ENCODE results near the gene TMEM44. TPM values are rescaled to one million over a fixed set of nuclear protein-coding genes. Genes with fewer than 3 reads are reported as not detected.

The TMEM44 gene
- total RNA-seq, 2 donors from 2014 or later, result 11.9 to 19.6 TPM

DNA sequence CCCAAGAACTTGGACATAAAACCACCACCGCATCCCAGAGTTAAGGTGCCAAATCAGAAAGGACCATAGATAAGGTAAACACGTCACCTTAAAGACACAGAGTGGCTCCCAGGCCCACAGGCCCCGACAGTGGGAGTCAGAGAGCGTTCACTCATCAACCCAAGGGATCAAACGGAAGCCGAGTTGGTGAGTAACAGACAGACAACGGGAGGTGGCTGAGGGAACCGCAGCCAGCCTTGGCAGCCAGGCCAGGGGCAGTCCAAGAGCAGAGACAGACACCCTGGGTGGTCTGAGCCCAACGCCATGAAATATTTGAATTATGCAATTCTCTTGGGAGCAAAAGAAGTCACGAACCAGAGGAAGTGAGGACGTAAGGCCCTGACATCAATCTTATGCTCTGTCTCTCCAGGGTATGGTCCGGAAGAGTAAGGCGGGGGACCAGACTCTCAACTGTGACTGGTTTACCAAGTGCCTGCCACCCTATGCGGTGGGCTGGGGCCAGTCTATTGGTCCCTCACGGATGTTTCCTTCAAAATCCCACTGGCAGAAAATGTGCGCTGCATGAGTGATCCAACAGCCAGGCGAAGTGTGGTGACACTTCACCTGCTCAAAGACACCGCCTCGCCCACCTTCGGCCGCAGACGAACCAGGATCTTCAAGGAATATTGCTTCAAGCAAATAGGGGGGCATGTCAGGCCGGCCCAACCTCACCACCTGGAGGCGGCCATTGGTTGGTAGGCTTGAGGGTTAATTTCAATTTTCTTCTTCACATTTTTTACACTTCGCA, 34.3 kb downstream of the TMEM44 start:
- ATAC-seq (replicated peaks in 1 of 2), result no peak

DNA sequence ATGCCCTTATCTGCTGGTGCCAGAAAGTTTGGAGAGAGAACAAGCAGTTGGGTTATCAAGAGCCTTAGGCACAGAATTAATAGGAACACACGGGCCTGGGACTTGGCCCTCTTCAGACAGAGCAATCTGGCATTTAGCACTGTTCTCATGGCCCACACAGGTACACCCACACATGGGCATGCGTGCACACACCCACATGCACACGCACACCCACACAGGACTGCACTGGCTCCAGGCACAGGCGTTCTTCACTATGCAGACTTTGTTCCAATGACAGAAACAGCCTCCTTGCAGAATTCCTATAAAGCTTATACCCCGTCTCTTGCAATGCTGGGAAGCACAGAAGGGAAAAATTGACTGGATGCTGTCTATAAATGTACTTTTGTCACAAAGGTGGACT, 36.3 kb downstream of the TMEM44 start:
- Mint-ChIP-seq H3K9me3 (no peaks in the 10 kb centered on the region), H3K4me3 (no peak overlapping the region), H3K27me3 (ENCODE audit: low read depth) (no peaks in the 10 kb centered on the region), H3K4me1 (ENCODE audit: low read depth) (peaks cover 6% of the 10 kb centered on the region), H3K36me3 (ENCODE audit: insufficient read depth in 2 of 2) (no peaks in the 10 kb centered on the region), H3K27ac (no peak overlapping the region)
- DNase-seq, result no peak
- no peak for ATAC-seq (replicated peaks in 1 of 2)

More for the DNA sequence above, 34.3 kb downstream of the TMEM44 start:
- H3K36me3 Mint-ChIP-seq (ENCODE audit: insufficient read depth in 2 of 2), result no peaks in the 10 kb centered on the region
- H3K4me1 Mint-ChIP-seq (ENCODE audit: low read depth), result peaks cover 6% of the 10 kb centered on the region
- no peaks in the 10 kb centered on the region for H3K27me3 Mint-ChIP-seq (ENCODE audit: low read depth)
- no peak overlapping the region for H3K27ac Mint-ChIP-seq
- no peaks in the 10 kb centered on the region for H3K9me3 Mint-ChIP-seq
- H3K4me3 Mint-ChIP-seq, result no peak overlapping the region
- DNase-seq, result no peak

DNA sequence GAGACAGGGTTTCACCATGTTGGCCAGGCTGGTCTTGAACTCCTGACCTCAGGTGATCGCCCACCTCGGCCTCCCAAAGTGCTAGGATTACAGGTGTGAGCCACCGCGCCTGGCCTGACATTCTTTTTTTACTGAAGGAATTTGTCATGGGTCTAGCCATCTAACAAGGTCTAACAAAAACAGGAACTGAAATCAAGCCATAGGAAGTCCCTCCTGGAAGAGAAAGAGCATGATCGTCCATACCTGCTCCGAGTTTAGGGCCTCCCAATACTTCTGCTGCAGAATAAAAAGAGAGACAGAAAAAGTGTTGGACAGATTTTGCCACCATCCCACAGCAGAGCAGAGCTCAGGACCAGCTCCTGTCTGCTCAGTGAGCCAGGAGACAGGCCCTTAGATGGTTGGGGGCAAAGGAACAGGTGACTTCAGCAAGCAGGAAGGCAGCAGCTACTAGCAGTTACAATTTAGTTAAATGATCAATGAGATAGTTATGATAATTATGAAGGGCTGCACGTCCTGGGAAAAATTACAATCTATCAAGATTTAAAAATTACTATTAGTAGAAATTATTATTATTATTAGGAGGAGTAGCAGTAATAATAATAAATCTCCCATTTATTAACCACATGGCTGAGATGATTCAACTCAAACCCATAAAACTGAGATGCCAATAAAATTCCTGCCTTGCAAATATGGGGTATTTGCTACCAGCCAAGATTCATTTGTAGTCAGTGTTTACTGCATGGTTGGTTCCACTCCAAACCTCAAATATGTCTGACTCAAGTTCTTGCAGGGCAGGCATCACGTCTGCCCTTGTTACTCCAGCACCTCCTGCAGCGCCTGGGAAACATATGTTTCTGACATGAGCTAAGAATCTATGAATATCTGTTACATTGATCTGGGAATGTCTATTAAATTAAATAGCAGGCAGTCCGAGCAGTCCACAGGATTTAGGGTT, 40.1 kb downstream of the TMEM44 start:
- ATAC-seq (replicated peaks in 1 of 2) (no peak), DNase-seq (no peak)
- H3K27me3 Mint-ChIP-seq (ENCODE audit: low read depth), result no peaks in the 10 kb centered on the region
- no peaks in the 10 kb centered on the region for H3K36me3 Mint-ChIP-seq (ENCODE audit: insufficient read depth in 2 of 2)
- H3K9me3 Mint-ChIP-seq, result no peaks in the 10 kb centered on the region
- H3K4me3 Mint-ChIP-seq, result no peak overlapping the region
- peaks cover 6% of the 10 kb centered on the region for H3K4me1 Mint-ChIP-seq (ENCODE audit: low read depth)
- H3K27ac Mint-ChIP-seq, result no peak overlapping the region

DNA sequence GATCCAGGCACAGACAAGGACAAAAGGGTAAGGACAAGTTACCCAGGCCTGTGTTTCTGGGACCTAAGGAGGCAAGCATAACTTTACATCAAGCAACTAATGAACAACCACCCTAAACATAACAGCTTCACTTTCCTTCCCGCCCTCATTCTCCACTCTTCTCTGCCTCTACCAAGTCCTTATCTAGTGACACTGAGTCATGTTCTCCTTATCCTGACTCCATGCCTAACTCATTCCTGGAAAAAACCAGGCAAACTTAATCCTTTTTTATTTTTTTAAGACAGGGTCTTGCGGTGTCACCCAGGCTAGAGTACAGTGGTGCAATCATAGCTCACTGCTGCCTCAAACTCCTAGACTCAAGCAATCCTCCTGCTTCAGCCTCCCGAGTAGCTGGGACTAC, 44.5 kb downstream of the TMEM44 start:
- H3K9me3 Mint-ChIP-seq, result no peaks in the 10 kb centered on the region
- no peak overlapping the region for H3K27ac Mint-ChIP-seq
- no peak for ATAC-seq (replicated peaks in 1 of 2)
- no peak for DNase-seq
- peaks cover 34% of the 10 kb centered on the region for H3K4me1 Mint-ChIP-seq (ENCODE audit: low read depth)
- H3K36me3 Mint-ChIP-seq (ENCODE audit: insufficient read depth in 2 of 2), result peaks cover 7 to 10% of the 10 kb centered on the region in 2 donors
- H3K4me3 Mint-ChIP-seq, result no peak overlapping the region
- H3K27me3 Mint-ChIP-seq (ENCODE audit: low read depth), result no peaks in the 10 kb centered on the region

DNA sequence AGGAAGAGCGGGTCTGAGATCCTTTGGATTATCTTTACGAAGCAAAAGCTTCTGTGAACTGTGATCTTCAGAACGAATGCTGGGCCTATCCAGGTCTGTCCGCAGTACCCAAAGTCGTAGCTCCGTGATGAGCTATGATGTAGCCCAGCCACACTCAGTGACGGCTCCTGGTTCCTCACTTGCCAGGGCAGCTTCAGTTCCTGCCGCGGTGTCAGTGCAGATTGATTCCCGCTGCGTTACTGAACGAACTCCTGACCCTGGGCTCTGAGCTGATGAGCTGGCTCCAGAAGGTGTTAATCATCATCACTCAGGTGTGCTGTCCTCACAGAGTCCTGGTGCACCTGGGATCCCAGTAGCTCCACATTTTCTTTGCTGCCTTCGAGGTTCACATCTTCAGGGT, 45.0 kb downstream of the TMEM44 start:
- Mint-ChIP-seq H3K4me3 (no peak overlapping the region), H3K27me3 (ENCODE audit: low read depth) (no peaks in the 10 kb centered on the region), H3K9me3 (no peaks in the 10 kb centered on the region), H3K4me1 (ENCODE audit: low read depth) (peaks cover 34% of the 10 kb centered on the region), H3K27ac (no peak overlapping the region), H3K36me3 (ENCODE audit: insufficient read depth in 2 of 2) (peaks cover 7 to 10% of the 10 kb centered on the region in 2 donors)
- no peak for DNase-seq
- ATAC-seq (replicated peaks in 1 of 2), result no peak

DNA sequence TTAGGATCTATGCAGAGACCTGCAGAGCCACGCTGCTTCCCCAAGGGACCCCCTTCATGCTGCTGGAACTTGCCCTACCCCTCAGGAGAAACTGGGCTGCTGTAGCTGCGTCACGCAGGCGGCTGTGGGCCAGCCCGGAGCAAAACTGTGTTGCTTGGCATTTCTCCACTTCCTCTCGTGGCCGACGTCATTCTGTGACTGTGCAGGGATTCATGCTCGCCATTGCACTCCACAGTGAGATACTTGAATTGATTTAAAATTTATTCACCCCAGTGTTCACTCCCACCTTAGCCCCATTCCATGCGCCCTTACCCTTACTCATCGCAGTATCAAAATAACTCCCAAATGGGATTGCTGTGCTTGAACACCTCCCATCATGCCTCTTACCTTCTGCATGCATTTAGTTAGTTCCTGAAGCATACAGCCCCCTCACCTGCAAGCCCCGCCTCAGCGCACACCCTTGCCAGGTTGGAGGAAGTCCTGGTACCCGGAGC, 45.7 kb downstream of the TMEM44 start:
- ATAC-seq (replicated peaks in 1 of 2), result no peak
- no peaks in the 10 kb centered on the region for H3K27me3 Mint-ChIP-seq (ENCODE audit: low read depth)
- peaks cover 7 to 12% of the 10 kb centered on the region in 2 donors for H3K36me3 Mint-ChIP-seq (ENCODE audit: insufficient read depth in 2 of 2)
- no peaks in the 10 kb centered on the region for H3K9me3 Mint-ChIP-seq
- DNase-seq, result no peak
- no peak overlapping the region for H3K27ac Mint-ChIP-seq
- peaks cover 34% of the 10 kb centered on the region for H3K4me1 Mint-ChIP-seq (ENCODE audit: low read depth)
- no peak overlapping the region for H3K4me3 Mint-ChIP-seq

DNA sequence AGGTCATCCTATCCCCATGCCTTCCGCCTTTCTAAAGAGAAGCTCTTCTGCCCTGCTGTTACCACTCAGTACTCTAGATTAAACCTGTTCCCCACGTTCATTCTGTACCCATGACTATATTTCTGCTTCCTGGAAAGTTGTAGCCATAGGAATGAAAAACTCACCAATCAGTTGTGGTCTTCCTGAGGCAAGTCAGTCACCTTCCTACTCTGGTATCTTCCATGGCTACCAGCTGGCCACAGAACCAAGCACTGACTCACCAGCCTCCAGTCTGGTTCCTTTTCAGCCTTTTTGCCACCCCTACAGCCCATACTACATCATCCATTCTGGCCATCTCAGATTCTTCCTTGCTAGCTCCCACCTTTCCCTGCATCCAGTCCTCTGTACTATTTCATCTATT, 46.4 kb downstream of the TMEM44 start:
- H3K27me3 Mint-ChIP-seq (ENCODE audit: low read depth), result no peaks in the 10 kb centered on the region
- H3K4me1 Mint-ChIP-seq (ENCODE audit: low read depth), result peaks cover 34% of the 10 kb centered on the region
- ATAC-seq (replicated peaks in 1 of 2) (peak; percentile 11 to 35), DNase-seq (no peak)
- peak overlapping the region in 1 of 2 donors; percentile 3 for H3K4me3 Mint-ChIP-seq
- no peaks in the 10 kb centered on the region for H3K9me3 Mint-ChIP-seq
- H3K36me3 Mint-ChIP-seq (ENCODE audit: insufficient read depth in 2 of 2), result peaks cover 7 to 12% of the 10 kb centered on the region in 2 donors
- no peak overlapping the region for H3K27ac Mint-ChIP-seq

DNA sequence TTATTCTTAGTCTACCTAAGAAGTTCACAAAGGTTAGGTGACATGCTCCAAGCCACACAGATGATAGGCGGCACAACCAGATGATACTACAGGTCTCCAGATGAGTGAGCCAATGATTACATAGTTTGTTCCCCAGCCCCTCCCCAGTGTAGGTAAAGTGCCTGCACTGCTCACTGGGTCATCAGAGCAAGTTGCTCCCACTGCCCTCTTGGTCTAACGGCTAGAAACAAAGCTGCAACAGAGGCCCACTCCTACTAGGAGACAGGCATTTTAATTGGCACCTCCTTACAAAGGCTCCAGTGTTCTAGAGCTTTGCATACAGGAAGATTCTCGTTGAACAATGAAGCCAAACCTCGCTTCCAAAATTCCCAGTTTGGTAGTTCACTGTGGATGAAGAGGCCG, 47.3 kb downstream of the TMEM44 start:
- peak overlapping the region; percentile 31 to 65 for H3K4me3 Mint-ChIP-seq
- peaks cover 7 to 12% of the 10 kb centered on the region in 2 donors for H3K36me3 Mint-ChIP-seq (ENCODE audit: insufficient read depth in 2 of 2)
- no peaks in the 10 kb centered on the region for H3K9me3 Mint-ChIP-seq
- ATAC-seq (replicated peaks in 1 of 2), result no peak
- peaks cover 34% of the 10 kb centered on the region for H3K4me1 Mint-ChIP-seq (ENCODE audit: low read depth)
- H3K27me3 Mint-ChIP-seq (ENCODE audit: low read depth), result no peaks in the 10 kb centered on the region
- no peak for DNase-seq
- H3K27ac Mint-ChIP-seq, result peak overlapping the region; percentile 29

DNA sequence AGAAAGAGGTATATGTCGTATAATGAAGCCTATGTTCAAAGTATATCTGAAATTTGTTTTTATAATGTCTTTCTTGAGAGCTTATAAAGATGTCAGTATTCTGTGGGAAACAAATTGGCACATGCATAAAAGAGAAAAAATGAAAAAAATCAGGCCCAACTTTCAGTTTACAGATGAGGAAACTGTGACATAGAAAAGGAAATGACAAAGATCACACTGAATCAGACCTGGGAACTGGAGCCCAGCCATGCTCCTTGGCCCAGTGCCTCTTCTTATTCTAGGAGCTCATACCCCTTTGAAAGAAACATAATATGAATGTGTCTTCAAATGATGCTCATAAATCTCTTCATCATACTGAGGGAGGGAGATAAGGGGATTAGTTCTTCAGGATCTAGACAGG, 48.4 kb downstream of the TMEM44 start:
- DNase-seq (peak; percentile 29 to 41), ATAC-seq (replicated peaks in 1 of 2) (peak; percentile 43 to 56)
- peaks cover 7 to 12% of the 10 kb centered on the region in 2 donors for H3K36me3 Mint-ChIP-seq (ENCODE audit: insufficient read depth in 2 of 2)
- H3K27ac Mint-ChIP-seq, result peak overlapping the region; percentile 100
- H3K4me1 Mint-ChIP-seq (ENCODE audit: low read depth), result peaks cover 34% of the 10 kb centered on the region
- peak overlapping the region; percentile 97 to 99 for H3K4me3 Mint-ChIP-seq
- no peaks in the 10 kb centered on the region for H3K27me3 Mint-ChIP-seq (ENCODE audit: low read depth)
- H3K9me3 Mint-ChIP-seq, result no peaks in the 10 kb centered on the region

DNA sequence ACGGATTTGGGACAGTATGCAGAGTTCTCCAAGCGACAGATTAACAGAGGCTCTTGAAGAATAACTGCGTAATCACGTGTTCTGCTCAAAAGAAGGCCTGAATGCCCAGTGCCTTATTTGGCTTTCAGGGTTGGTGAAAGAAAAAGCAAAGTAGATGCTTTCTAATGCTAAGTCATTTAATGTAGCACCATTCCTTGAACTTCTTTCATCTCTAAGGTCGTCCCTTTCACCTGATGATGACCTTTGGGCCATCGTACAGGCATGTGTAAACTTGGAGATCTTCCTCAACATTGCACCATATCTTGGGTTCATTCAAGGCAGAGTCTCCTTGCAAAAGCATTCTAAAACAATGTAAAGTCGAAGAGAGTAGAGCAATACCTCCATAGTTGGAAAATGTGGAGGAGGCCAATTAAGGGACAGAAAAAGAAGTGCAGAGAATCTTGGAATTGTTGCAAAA, 48.9 kb downstream of the TMEM44 start:
- Mint-ChIP-seq H3K27me3 (ENCODE audit: low read depth) (no peaks in the 10 kb centered on the region), H3K36me3 (ENCODE audit: insufficient read depth in 2 of 2) (peaks cover 7 to 12% of the 10 kb centered on the region in 2 donors), H3K27ac (peak overlapping the region; percentile 100), H3K4me3 (peak overlapping the region; percentile 97 to 99), H3K9me3 (no peaks in the 10 kb centered on the region), H3K4me1 (ENCODE audit: low read depth) (peaks cover 34% of the 10 kb centered on the region)
- no peak for ATAC-seq (replicated peaks in 1 of 2)
- no peak for DNase-seq

DNA sequence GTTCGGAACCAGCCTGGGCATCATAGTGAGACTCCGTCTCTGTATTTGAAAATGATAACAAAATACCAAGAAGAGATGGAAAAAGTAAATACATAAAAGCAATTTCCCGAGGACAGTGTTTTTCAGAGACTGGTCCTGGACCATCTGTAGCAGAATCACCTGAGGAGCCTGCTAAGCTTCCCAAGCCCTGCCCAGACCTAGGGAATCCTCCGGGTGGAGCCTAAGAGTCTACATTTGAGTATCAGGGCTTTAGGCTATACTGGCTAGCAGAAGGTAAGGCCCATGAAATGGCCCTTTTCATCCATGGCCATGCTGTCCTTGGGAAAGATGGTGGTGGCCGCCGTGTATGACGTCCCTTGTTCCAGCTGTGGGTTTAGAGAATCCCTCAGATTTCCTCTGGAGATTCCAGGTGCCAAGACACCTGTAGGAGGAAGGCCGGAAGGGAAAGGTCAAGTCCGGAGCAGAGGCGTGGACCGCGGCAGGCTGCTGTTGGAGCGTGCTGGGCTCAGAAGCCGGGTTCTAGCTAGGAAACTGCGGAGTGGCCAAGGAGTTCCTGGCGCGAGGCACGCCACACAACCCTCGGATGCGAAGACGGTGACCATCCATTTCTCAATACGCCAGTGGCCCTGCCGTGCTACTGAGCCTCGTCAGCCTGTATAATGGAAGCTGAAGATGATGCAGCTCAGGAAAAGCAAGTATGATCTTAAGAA, 50.9 kb downstream of the TMEM44 start:
- Mint-ChIP-seq H3K36me3 (ENCODE audit: insufficient read depth in 2 of 2) (peaks cover 7 to 12% of the 10 kb centered on the region in 2 donors), H3K27ac (no peak overlapping the region), H3K4me3 (peak overlapping the region; percentile 47 to 55), H3K9me3 (no peaks in the 10 kb centered on the region), H3K4me1 (ENCODE audit: low read depth) (peaks cover 45% of the 10 kb centered on the region), H3K27me3 (ENCODE audit: low read depth) (no peaks in the 10 kb centered on the region)
- DNase-seq, result no peak
- ATAC-seq (replicated peaks in 1 of 2), result no peak

DNA sequence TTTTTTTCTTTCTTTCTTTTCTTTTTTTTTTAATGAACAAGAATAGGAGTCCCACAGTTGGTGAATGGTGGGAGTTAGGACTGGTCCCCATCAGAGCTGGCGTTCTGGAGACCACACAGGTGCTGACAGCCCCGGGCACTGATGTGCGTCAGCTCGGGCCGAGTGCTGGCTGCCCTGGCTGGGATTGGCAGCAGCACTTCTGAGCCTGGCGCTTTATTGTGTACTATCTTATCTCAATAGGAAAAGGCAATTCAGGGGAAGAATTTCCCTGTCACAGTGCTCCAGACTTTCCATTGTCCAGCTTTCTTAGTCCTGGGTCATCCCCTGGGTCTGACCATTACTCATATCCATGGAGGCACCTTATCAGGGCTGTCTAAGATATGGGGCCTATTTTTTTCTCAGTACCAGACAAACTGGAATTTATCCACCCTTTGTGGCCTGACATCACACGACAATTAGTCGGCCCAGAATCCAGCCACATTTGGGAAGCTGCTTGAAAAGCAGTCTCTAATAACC, 54.1 kb downstream of the TMEM44 start:
- no peak for DNase-seq
- Mint-ChIP-seq H3K27ac (no peak overlapping the region), H3K36me3 (ENCODE audit: insufficient read depth in 2 of 2) (peaks cover 3 to 5% of the 10 kb centered on the region in 2 donors), H3K4me3 (no peak overlapping the region), H3K9me3 (no peaks in the 10 kb centered on the region), H3K27me3 (ENCODE audit: low read depth) (no peaks in the 10 kb centered on the region), H3K4me1 (ENCODE audit: low read depth) (peaks cover 22% of the 10 kb centered on the region)
- ATAC-seq (replicated peaks in 1 of 2), result no peak

Measured in activated T-cell treated with anti-CD3 and anti-CD28 coated beads, Interleukin-2, amount 50 U/mL, for 72 hours (primary cell).